WTC11 (cell line): ENCODE data around the gene HBA2.

ENCODE experiments used
- E2F1 ChIP-seq: sonication (generic); formaldehyde crosslinking; IDR thresholded peaks from 2 replicates; pipeline ENCODE4 v1.8.0; 2022; ENCODE audit warnings: mild to moderate bottlenecking, missing genetic modification reagents
- NFYB ChIP-seq: sonication (generic); formaldehyde crosslinking; conservative IDR thresholded peaks from 2 replicates; pipeline ENCODE4 v1.8.0; 2022; ENCODE audit warnings: low read depth, missing genetic modification reagents
- RELA ChIP-seq: sonication (generic); formaldehyde crosslinking; IDR thresholded peaks from 2 replicates; pipeline ENCODE4 v1.8.1; 2022; ENCODE audit warnings: missing genetic modification reagents, mild to moderate bottlenecking, borderline replicate concordance
- ZNF416 ChIP-seq: fragments of 250-450 bp; sonication (Bioruptor Pico); IDR thresholded peaks from 2 replicates; pipeline ENCODE4 v1.9.0; 2021; ENCODE audit warnings: mild to moderate bottlenecking, inconsistent platforms
- TF ChIP-seq, protein P1 (sequence below): fragments of 200-600 bp; IDR thresholded peaks from 2 replicates; pipeline ENCODE4 v1.8.0; 2022; ENCODE audit warnings: antibody characterized with exemption

DNA sequence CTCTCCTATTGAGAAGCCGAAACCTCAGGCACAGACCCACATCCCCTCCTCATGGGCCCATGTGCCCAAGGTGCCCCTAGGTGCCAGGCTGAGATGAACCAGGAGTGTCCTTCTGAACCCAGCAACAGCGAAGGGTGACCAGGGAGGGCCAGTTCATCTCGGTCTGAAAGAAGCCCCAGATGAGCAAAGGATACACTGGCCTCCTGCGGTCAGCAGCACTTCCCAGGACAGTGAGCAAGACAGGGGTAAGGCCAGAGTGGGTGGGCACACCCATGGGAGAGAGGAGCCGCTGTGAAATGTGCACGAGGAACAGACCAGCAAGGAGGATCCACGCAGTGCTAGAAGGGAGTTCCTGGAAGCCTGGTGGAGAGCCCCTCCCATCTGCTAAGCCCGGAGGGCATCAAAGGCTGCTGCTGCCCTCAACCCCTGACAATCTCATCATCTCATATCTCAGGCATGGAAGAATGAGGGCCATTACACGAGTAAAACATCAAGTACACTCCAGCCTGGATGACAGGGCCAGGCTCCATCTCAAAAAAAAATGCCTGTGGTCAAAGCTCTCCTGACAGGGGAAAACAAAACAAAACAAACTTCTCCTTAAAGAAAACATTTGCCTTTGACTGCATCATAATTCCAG lies 23.5 kb upstream of the HBA2 start:
- no peak for TF ChIP-seq NFYB (CRISPR knock-in tag)
- TF ChIP-seq E2F1, result no peak
- TF ChIP-seq, protein P1, sequence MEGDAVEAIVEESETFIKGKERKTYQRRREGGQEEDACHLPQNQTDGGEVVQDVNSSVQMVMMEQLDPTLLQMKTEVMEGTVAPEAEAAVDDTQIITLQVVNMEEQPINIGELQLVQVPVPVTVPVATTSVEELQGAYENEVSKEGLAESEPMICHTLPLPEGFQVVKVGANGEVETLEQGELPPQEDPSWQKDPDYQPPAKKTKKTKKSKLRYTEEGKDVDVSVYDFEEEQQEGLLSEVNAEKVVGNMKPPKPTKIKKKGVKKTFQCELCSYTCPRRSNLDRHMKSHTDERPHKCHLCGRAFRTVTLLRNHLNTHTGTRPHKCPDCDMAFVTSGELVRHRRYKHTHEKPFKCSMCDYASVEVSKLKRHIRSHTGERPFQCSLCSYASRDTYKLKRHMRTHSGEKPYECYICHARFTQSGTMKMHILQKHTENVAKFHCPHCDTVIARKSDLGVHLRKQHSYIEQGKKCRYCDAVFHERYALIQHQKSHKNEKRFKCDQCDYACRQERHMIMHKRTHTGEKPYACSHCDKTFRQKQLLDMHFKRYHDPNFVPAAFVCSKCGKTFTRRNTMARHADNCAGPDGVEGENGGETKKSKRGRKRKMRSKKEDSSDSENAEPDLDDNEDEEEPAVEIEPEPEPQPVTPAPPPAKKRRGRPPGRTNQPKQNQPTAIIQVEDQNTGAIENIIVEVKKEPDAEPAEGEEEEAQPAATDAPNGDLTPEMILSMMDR, result no peak
- TF ChIP-seq ZNF416, result no peak
- no peak for TF ChIP-seq RELA (CRISPR knock-in tag)
